Glomerular visceral epithelial cell (primary cell): Measurements from ENCODE around the gene TMEM62.

ENCODE experiments used
- DNase-seq: peaks from one replicate; pipeline ENCODE4 v3.0.0-alpha.2; 2016; ENCODE audit errors: extremely low spot score

TMEM62 gene

GRCh38 chr15:43133430-43134156, at the start of gene TMEM62:
Gene TMEM62, plus strand, starts transcription at chr15:43133586. Its CDS starts 217 bp downstream, at chr15:43133803.
- DNase-seq: peak; percentile 71

DNA sequence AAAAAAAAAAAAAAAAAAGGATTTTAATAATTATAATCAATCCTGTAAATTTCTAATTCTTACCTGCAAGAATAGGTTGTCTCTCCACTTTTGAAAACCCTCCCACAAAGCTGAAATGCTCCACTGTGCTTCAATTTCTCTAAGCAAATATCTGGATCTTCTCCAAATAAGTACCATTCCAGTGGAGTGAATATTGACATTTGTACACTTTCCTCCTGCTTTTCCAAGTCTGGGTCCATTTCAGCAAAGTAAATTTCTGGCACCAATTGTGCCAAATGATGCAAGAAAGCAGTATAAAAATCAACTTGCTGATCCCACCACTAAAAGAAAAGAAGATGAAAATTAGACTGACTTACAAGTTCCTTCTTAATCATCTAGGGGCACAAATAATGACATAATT, 47.5 kb upstream of the TMEM62 start:
- no peak for DNase-seq

GRCh38 chr15:43086551-43086950, 46.8 kb upstream of the TMEM62 start:
- no peak for DNase-seq

DNA sequence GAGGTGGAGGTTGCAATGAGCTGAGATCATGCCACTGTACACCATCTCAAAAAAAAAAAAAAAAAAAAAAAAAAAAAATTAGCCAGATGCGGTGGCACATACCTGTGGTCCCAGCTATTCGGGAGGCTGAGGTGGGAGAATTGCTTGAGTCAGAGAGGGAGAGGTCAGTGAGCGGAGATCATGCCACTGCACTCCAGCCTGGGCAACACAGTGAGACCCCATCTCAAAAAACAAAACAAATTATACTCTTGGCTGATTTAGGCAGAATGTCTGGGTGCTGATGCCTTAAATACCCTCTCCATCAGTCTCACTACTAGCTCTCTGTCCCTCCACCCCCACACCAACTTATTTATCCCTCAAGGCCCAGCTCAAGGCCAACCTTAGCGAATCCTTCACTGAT, 41.5 kb upstream of the TMEM62 start:
- no peak for DNase-seq

DNA sequence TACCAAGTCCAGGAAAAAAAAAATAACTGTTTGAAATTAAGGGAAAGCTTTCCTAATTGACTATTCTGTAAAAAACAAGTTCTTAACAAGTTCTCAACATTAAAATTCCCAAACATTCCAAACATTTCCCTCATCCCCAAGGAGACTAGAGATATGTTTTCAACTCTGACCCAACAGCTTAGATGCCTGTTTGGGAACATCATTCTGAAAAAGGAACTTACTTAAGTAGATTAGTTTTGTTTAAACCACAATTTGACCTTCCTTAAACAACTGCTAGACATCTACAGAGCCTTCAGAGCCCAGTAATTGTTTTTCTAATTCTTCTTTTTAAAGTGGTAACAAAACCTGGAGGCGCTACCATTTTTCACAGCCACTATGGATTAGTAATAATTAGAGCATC, 40.4 kb upstream of the TMEM62 start:
- DNase-seq: no peak

DNA sequence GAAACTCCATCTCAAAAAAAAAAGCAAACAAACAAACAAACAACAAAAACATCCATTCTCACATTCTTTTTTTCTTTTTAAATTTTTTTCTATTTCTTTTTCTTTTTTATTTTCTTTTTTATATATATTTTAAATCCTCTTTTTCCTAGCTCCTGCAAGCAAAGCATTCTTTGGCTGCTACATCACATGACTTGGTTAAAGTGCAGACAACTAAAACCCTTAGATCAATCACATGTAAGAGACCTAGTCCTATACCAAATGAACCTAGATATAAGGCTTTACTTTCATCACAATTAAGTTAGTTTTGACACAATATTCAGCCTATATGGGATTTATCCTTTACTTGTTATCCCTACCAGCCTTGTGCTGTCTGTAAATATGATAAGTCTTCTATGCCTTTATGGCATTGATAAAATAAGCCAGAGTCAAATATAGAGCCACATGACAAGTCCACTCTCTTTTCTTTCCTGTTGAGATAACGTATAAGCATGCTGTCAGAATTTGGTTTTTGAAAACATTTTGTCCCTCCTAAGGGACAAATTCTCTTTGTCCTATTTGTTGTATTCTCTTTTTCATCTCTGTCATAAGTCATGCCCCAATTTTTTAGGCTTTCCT, 38.9 kb upstream of the TMEM62 start:
- DNase-seq: no peak

DNA sequence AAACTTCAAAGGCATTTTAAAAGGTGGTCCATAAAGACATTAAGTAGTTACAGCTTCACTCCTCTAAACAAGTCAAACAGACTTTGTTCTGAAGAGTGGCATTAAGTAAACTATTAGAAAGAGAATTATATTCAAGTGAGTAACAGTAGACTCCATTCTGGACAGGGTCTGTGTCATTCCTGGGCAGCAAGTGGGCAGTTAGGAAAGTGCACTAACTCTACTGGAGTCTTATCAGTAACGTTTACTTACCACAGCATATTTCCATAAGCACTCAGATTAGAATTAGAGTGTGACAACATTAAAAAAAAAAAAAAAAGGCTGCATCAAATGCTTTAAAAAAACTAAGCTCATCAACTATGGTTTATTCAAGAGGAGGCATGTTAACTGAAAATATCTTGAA, 38.1 kb upstream of the TMEM62 start:
- no peak for DNase-seq

DNA sequence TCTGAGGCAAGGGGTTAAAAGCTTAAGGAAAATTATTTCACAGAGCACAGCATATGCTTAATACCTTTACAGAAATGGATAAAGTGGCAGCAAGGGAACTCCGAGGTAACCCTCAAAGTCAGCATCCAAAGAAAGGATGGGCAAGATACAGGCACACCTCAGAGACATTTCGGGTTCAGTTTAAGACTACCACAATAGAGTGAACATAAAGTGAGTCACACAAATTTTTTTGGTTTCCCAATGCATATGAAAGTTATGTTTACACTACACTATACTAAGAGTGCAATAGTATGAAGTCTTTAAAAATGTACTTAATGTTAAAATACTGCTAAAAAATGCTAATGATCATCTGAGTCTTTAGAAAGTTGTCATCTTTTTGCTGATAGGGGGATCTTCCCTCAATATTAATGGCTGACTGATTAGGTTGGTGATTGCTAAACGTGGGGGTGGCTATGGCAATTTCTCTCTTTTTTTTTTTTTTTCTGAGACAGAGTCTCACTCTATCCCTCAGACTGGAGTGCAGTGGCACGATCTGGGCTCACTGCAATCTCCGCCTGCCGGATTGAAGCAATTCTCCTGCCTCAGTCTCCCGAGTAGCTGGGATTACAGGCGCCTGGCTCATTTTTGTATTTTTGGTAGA, 37.6 kb upstream of the TMEM62 start:
- no peak for DNase-seq

GRCh38 chr15:43096411-43096810, 37.0 kb upstream of the TMEM62 start:
- DNase-seq: no peak

GRCh38 chr15:43099105-43099845, 34.1 kb upstream of the TMEM62 start:
- DNase-seq: no peak

GRCh38 chr15:43100971-43101370, 32.4 kb upstream of the TMEM62 start:
- DNase-seq: no peak

GRCh38 chr15:43102187-43102586, 31.2 kb upstream of the TMEM62 start:
- no peak for DNase-seq

DNA sequence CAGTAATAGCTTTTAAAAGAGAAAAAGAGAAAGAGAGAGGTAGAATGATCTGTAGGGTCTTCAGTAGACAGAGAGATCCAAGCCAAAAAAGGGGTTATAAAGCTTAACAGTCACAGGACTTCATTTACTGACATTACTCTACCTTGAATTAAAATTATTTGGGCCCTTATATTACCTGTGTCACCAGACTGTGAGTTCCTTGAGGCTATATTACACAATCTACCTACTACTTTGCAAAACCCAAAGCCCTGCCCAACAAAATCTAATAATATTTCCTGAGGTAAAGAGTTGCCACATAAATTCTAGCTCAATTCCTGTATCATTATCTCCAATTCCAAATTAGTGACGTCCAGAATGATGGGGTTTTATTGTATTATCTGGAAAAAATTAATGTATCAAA, 29.5 kb upstream of the TMEM62 start:
- DNase-seq: no peak

GRCh38 chr15:43104426-43104825, 29.0 kb upstream of the TMEM62 start:
- no peak for DNase-seq

- peak; percentile 22 for DNase-seq
Measured at GRCh38 chr15:43105077-43105736, 28.2 kb upstream of the TMEM62 start.

DNA sequence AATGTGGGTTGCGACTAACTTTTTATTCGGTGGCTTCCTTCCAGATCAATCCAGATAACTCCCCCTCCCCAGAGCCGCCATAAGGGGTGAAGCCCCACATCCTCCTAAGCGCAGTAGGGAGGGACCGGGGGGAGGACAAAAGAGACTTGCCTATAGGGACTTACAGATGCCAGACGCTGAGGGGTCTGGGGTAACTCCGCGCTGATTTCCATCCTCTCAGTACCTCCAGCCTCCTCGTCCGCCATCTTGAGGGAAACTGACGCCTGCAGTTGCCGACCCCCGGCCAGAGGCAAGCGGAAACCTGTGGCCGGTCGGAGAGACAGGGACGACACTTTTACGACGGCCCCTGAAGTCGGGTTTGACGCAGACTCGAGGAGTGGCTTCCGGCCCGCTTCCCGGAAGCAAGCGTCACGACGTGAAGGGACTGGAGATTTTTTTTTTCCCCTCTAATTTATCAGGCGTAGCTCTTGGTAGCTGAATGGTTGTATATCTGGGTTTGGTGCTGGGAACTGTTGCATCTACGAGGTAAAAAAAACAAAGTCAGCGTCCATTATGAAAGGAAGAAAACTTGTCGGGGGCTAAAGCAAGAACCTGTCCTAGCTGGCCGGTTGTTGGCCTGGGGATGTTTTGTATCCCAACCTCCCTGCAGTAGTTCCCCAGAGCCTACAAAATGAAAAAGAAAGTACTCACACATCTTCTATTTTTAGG, 27.5 kb upstream of the TMEM62 start, which contains the start of gene UBR1:
Gene UBR1 (minus strand): TSS at position 261 of the 708 bp plus-strand sequence. CDS start 16 bp downstream, at position 245.
- peak; percentile 87 for DNase-seq

- DNase-seq: no peak
Measured at GRCh38 chr15:43106486-43106829, 26.9 kb upstream of the TMEM62 start.

DNA sequence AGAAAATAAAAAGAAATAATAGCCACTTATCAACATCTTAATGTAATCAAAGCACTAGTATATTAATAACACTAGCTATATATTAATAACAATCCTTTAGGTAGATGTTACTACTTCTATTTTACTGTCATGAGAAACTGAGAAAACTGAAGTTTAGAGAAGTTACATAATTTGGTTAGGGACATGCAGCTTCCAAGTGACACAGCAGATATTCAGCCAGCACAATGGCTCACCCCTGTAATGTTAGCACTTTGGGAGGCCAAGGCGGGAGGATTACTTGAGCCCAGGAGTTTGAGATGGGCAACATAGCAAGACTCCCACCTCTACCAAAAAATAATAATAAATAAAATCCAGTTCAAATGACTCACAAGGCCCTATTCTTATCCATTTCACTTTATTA, 25.6 kb upstream of the TMEM62 start:
- DNase-seq: no peak

GRCh38 chr15:43111354-43111753, 22.0 kb upstream of the TMEM62 start:
- DNase-seq: no peak

DNA sequence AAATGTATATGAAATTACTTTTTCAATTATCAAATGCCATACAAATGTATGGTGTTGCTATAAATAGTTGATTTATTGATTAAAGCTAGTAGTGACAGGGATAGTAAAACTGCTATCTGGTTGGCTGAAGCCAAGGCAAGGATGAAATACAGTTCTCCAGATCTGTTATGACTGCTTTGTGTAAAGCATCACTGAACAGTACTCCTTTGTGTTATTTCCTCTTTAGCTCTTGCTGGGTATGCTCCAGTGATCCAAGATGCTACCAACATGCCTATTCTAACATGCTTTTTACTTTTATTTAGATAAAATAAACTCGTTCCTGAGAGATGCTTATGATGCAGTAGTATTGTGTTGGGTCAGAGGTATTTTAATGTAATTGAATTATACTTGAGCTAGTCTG, 15.1 kb upstream of the TMEM62 start:
- no peak for DNase-seq

- peak; percentile 56 for DNase-seq
Measured at GRCh38 chr15:43118829-43119228, 14.6 kb upstream of the TMEM62 start.
